ENCODE data around the gene SNTN.
"Not testable (repeated sequence)": the region's sequence is repeated elsewhere in the genome, so short reads cannot be mapped to it uniquely, and the experiment has no call there.

- TF ChIP-seq EZH2 (IDR thresholded peaks at IDR 0.05; ENCODE audit: borderline replicate concordance, insufficient read depth, low read length, poor library complexity, severe bottlenecking); EP300 (conservative IDR thresholded peaks at IDR 0.05; ENCODE audit: poor library complexity, severe bottlenecking); POLR2AphosphoS5 (IDR thresholded peaks at IDR 0.05); CTCF (IDR thresholded peaks at IDR 0.05; ENCODE audit: poor library complexity, severe bottlenecking); REST (IDR thresholded peaks at IDR 0.05; ENCODE audit: borderline replicate concordance); SMC3 (conservative IDR thresholded peaks at IDR 0.05; ENCODE audit: poor library complexity); TAF1 (IDR thresholded peaks at IDR 0.05; ENCODE audit: low read depth); RAD21 (conservative IDR thresholded peaks at IDR 0.05); MXI1 (conservative IDR thresholded peaks at IDR 0.05; ENCODE audit: poor library complexity, severe bottlenecking): not testable (repeated sequence)
These were observed 7.3 kb upstream of the SNTN start for GRCh38 chr3:63644928-63645781.

Data from neural cell (in vitro differentiated cells).